ELR (cell line): ENCODE data around the gene MTERF1.

Experiments
- DNase-seq: peaks from one replicate; pipeline ENCODE4 v3.0.0-alpha.2; 2015; ENCODE audit warnings: low read depth

The MTERF1 gene

DNA sequence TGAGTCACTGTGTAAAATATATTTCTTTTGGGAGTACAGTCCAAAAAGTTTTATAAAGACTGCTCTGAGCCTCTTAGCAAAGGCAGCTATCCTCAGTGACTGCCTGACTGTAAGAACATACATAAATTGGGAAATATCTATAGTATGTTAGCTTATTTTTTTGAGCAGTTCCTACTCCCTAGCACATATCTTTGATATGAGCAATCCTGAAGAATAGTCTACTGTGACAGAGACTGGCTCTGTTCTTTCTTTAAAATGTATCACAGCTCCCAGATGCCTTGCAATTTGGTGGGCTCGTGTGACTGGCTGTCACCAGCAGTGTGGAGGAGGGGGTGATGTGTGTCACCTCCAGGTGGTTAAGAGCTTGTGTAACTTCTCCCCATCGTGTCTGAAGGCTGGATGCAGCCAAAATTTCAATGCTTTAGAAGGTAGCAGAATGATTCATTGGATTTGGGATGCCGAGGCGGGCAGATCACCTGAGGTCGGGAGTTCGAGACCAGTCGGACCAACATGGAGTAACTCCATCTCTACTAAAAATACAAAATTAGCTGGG, 47.9 kb downstream of the MTERF1 start:
- no peak for DNase-seq

- DNase-seq: no peak
Observed at GRCh38 chr7:91827169-91827568, 53.3 kb downstream of the MTERF1 start.

- DNase-seq: peak; percentile 25
Observed at GRCh38 chr7:91826377-91826776, 54.1 kb downstream of the MTERF1 start.

GRCh38 chr7:91824201-91824600, 56.3 kb downstream of the MTERF1 start:
- DNase-seq: no peak
